Lower lobe of right lung (tissue), 2 donors: ENCODE data around the gene KRT13. TPM values are rescaled to one million over a fixed set of nuclear protein-coding genes. Genes with fewer than 3 reads are reported as not detected.

Experiments used
- ATAC-seq, 2 donors: fragments of 200-7000 bp; cut with Tn5 transposase; one replicate each; pipeline ENCODE4 v1.9.1; 2020 to 2022; ENCODE audit warnings: mild to moderate bottlenecking in 2 of 2, moderate library complexity in 2 of 2
- DNase-seq: peaks from one replicate; pipeline ENCODE4 v3.0.0-alpha.2; 2020
- H3K27ac ChIP-seq: fragments of 200-600 bp; one replicate; pipeline ENCODE4 v1.8.0; 2022
- H3K27me3 ChIP-seq: fragments of 200-600 bp; one replicate; pipeline ENCODE4 v1.8.0; 2022; ENCODE audit warnings: low read depth
- H3K36me3 ChIP-seq: fragments of 200-600 bp; one replicate; pipeline ENCODE4 v1.8.0; 2022; ENCODE audit warnings: mild to moderate bottlenecking
- H3K4me1 ChIP-seq: fragments of 200-600 bp; one replicate; pipeline ENCODE4 v1.8.0; 2022
- H3K4me3 ChIP-seq: fragments of 200-600 bp; one replicate; pipeline ENCODE4 v1.8.0; 2022; ENCODE audit warnings: mild to moderate bottlenecking
- H3K9me3 ChIP-seq: fragments of 200-600 bp; one replicate; pipeline ENCODE4 v1.8.0; 2022
- intact Hi-C: fragments of 100-400 bp; cut with DNase I; formaldehyde crosslinking; loops from one replicate; pipeline ENCODE4 v1.11.0; 2022
- total RNA-seq: library from RNA; stranded (reverse); fragmentation: NEBNext Ultra II Directional; extraction: Animal tissue kit (Norgen Biotek cat#: 25700); gene quantifications from one replicate; pipeline ENCODE4 v1.2.1, GENCODE V29; 2021
- TF ChIP-seq, protein P1 (sequence below): fragments of 200-600 bp; IDR thresholded peaks from one replicate; pipeline ENCODE4 v1.8.0; 2022; ENCODE audit warnings: antibody characterized with exemption, mild to moderate bottlenecking
- donor health status: DM: no; HTN: yes; CAD: no; lungs with severe emphysema.

KRT13 gene
- total RNA-seq, 1 donor from 2014 or later = 5.2 TPM

DNA sequence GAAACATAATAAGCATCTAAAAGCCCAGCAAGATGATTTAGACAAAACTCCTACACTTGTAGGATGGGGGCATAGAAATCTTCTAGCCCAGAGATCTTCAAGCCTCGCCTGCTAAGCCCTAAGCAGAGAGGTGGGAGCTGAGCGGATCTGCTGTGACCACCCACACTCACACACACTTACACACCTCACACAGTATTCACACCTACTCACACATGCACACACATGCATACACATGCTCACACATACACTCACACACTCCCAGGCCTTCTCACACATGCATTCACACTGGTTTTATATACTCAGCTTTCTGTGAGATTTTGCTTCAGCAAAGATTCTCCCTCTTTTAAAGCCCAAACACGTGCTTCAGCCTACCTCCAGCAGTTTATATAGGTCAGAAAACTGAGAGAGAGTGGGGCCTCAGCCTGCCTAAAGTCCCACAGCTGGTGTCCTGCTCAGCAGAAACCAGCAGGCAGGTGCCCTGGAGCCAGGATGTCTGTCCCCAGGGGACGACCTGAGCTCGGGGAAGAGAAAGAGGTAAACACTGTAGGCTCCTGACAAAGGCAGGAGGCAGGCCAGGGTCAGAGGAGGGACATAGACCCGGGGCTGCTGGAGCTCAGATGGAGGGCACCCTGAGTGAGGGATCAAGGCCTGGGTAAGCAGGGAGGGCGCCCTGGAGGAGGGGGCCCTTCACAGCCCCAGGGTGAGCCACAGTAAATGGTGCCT lies 34.7 kb upstream of the KRT13 start:
- no peak overlapping the region for H3K27ac ChIP-seq
- TF ChIP-seq, protein P1, sequence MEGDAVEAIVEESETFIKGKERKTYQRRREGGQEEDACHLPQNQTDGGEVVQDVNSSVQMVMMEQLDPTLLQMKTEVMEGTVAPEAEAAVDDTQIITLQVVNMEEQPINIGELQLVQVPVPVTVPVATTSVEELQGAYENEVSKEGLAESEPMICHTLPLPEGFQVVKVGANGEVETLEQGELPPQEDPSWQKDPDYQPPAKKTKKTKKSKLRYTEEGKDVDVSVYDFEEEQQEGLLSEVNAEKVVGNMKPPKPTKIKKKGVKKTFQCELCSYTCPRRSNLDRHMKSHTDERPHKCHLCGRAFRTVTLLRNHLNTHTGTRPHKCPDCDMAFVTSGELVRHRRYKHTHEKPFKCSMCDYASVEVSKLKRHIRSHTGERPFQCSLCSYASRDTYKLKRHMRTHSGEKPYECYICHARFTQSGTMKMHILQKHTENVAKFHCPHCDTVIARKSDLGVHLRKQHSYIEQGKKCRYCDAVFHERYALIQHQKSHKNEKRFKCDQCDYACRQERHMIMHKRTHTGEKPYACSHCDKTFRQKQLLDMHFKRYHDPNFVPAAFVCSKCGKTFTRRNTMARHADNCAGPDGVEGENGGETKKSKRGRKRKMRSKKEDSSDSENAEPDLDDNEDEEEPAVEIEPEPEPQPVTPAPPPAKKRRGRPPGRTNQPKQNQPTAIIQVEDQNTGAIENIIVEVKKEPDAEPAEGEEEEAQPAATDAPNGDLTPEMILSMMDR = no peak
- intact Hi-C loops = no loop called here
- peaks cover 5% of the 10 kb centered on the region for H3K27me3 ChIP-seq
- ATAC-seq (no peak), DNase-seq (no peak)
- H3K4me1 ChIP-seq = no peaks in the 10 kb centered on the region
- H3K36me3 ChIP-seq = no peaks in the 10 kb centered on the region
- no peak overlapping the region for H3K4me3 ChIP-seq
- H3K9me3 ChIP-seq = no peaks in the 10 kb centered on the region

DNA sequence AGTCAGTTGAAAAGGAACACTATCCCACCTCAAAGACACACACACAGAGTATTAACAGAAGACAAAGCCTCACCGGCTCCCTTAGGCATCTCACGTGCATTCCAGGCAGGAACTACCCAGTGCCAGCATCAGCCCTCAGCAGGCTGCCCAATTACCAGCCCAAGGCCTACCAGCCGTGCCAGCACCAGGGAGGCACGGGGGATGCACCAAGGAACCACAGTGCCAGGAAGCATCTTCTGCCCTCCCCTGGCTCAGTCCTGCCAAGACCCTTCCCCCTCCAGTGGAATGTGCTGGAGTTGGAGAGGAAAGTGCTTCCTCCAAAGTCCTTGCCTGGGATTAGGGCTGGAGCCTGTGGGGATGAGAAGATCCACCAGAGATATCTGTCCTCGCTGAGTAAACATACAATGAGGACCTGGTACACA lies 33.7 kb upstream of the KRT13 start:
- no peak overlapping the region for H3K27ac ChIP-seq
- peaks cover 5% of the 10 kb centered on the region for H3K27me3 ChIP-seq
- no peak for ATAC-seq
- no peak for DNase-seq
- H3K36me3 ChIP-seq = no peaks in the 10 kb centered on the region
- H3K9me3 ChIP-seq = no peaks in the 10 kb centered on the region
- TF ChIP-seq, protein P1 = no peak
- intact Hi-C loops = no loop called here
- H3K4me3 ChIP-seq = no peak overlapping the region
- H3K4me1 ChIP-seq = no peaks in the 10 kb centered on the region

DNA sequence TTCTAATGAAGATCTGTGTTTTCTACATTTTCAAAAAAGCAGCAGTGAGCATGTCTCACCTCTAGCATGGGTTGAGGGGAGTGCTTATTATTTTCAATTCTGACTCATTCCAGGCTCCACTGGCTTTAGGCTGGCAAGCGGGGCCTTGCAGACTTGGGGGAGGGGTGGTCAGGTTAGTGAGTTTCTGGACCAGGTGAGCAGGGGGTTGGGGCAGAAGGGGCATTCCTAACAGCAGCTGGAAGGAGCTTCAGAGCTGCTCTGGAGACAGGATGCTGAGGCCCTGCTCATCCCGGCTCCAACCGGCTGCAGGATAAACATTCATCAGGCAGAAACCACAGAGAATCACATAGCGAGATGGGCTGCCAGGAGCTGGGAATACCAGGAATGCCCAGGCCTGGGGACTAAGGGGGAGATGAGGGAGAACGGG lies 33.2 kb upstream of the KRT13 start:
- Histone ChIP-seq H3K27ac (no peak overlapping the region), H3K4me1 (no peaks in the 10 kb centered on the region), H3K27me3 (peaks cover 5% of the 10 kb centered on the region), H3K4me3 (no peak overlapping the region), H3K36me3 (no peaks in the 10 kb centered on the region), H3K9me3 (no peaks in the 10 kb centered on the region)
- ATAC-seq (no peak), DNase-seq (no peak)
- intact Hi-C loops = no loop called here
- TF ChIP-seq, protein P1 = no peak

DNA sequence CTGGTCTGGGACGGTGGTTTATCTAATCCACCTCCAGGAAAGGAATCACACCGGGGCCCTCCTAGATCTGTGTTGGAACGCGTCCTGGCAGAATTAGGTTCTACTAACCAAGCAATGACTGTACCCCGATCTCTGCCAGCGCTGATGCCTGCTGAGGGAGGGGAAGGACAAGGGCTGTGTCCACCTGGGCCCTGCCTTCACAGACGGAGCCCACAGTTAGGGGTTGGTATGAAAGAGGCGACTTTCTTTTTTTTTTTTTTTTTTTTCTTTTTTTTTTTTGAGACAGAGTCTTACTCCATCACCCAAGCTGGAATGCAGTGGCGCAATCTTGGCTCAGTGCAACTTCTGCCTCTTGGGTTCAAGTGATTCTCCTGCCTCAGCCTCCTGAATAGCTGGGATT lies 32.6 kb upstream of the KRT13 start:
- DNase-seq (no peak), ATAC-seq (peak; percentile 20 to 36)
- H3K27ac ChIP-seq = no peak overlapping the region
- no peaks in the 10 kb centered on the region for H3K36me3 ChIP-seq
- TF ChIP-seq, protein P1 = no peak
- no peak overlapping the region for H3K4me3 ChIP-seq
- H3K4me1 ChIP-seq = no peaks in the 10 kb centered on the region
- peaks cover 5% of the 10 kb centered on the region for H3K27me3 ChIP-seq
- no peaks in the 10 kb centered on the region for H3K9me3 ChIP-seq
- intact Hi-C loops = no loop called here

DNA sequence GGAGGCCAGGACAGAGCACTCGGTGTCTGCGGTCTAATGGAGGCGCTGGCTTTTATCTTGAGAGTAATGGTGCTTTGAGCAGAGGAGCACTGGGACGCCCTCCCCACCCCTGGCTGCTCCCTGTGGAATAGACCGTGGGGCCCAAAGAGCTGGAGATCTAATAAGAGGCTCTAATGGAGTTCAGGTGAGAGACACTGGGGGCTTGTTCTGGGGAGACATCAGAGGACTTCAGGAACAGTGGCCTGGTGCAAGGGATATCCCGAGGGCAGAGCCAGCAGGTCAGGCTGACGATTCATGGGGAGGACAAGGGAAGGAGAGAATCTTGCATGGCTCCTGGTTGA lies 32.2 kb upstream of the KRT13 start:
- H3K27me3 ChIP-seq = peaks cover 5% of the 10 kb centered on the region
- H3K9me3 ChIP-seq = no peaks in the 10 kb centered on the region
- ATAC-seq (no peak), DNase-seq (no peak)
- peaks cover 2% of the 10 kb centered on the region for H3K4me1 ChIP-seq
- TF ChIP-seq, protein P1 = no peak
- intact Hi-C loops = no loop called here
- H3K4me3 ChIP-seq = no peak overlapping the region
- H3K36me3 ChIP-seq = no peaks in the 10 kb centered on the region
- no peak overlapping the region for H3K27ac ChIP-seq
